ENCODE results near the gene XXYLT1. TPM values are rescaled to one million over a fixed set of nuclear protein-coding genes. Genes with fewer than 3 reads are reported as not detected.

Gene XXYLT1
- total RNA-seq, 1 experiment from 2014 or later, result 10.9 TPM

- no peak for DNase-seq (ENCODE audit: low read depth, low spot score)
- POLR2A ChIA-PET, result no interaction called here
- Histone ChIP-seq H3K36me3 (ENCODE audit: control insufficient read depth in 1 of 2, insufficient read depth in 2 of 2, low read length in 2 of 2) (no peaks in the 10 kb centered on the region), H3K27ac (ENCODE audit: low read depth, low read length) (no peak overlapping the region), H2AFZ (ENCODE audit: low read depth, low read length, poor library complexity, severe bottlenecking) (no peak overlapping the region), H3K4me2 (ENCODE audit: low read length) (no peak overlapping the region), H3K27me3 (ENCODE audit: insufficient read depth, low read length) (no peaks in the 10 kb centered on the region), H3K4me3 (replicated peaks in 1 of 2; ENCODE audit: low read depth in 1 of 2, low read length in 2 of 2) (no peak overlapping the region), H3K9ac (ENCODE audit: low read length) (no peak overlapping the region), H4K20me1 (ENCODE audit: insufficient read depth) (no peaks in the 10 kb centered on the region), H3K79me2 (ENCODE audit: insufficient read depth, low read length) (no peaks in the 10 kb centered on the region), H3K9me2 (ENCODE audit: insufficient read depth) (no peaks in the 10 kb centered on the region), H3K4me1 (ENCODE audit: control insufficient read depth in 1 of 2, insufficient read depth in 2 of 2, low read length in 2 of 2) (no peaks in the 10 kb centered on the region), H3K9me3 (ENCODE audit: control insufficient read depth in 1 of 2, insufficient read depth in 1 of 2, low read depth in 1 of 2, low read length in 2 of 2) (no peaks in the 10 kb centered on the region)
- TF ChIP-seq REST (IDR thresholded peaks at IDR 0.05; ENCODE audit: low read depth) (no peak), EGR1 (IDR thresholded peaks at IDR 0.05; ENCODE audit: low read depth) (no peak), YY1 (IDR thresholded peaks at IDR 0.05; ENCODE audit: extremely low read depth, insufficient replicate concordance, low read depth, low read length) (no peak), POLR2A (IDR thresholded peaks at IDR 0.05; ENCODE audit: borderline replicate concordance, extremely low read depth, insufficient read depth, insufficient read length) (no peak), SP1 (IDR thresholded peaks at IDR 0.05; ENCODE audit: low read depth) (no peak), ZFX (IDR thresholded peaks at IDR 0.05) (no peak), SIN3A (IDR thresholded peaks at IDR 0.05; ENCODE audit: low read depth) (no peak), FOSL1 (IDR thresholded peaks at IDR 0.05; ENCODE audit: low read depth) (no peak), ELF1 (IDR thresholded peaks at IDR 0.05; ENCODE audit: borderline replicate concordance, low read depth) (no peak), EZH2phosphoT487 (IDR thresholded peaks at IDR 0.05; ENCODE audit: borderline replicate concordance) (no peak), CBX3 (IDR thresholded peaks at IDR 0.05; ENCODE audit: low read depth) (no peak), ZNF274 (IDR thresholded peaks at IDR 0.05; ENCODE audit: low read depth, low read length) (no peak), JUND (IDR thresholded peaks at IDR 0.05) (no peak), RAD21 (IDR thresholded peaks at IDR 0.05; ENCODE audit: low read depth) (no peak), ZBTB33 (IDR thresholded peaks at IDR 0.05; ENCODE audit: extremely low read depth, insufficient replicate concordance, low read length) (no peak), EZH2 (IDR thresholded peaks at IDR 0.05) (no peak), POLR2AphosphoS5 (IDR thresholded peaks at IDR 0.05; ENCODE audit: low read depth, low read length) (no peak)
- BruUV-seq (replicated peaks), result no TSS peak
- no peak for ATAC-seq
- RAD21 ChIA-PET (ENCODE audit: low non-redundant PET in 1 of 2, low total read pairs in 2 of 2, uncharacterized antibody in 2 of 2, unreplicated experiment in 2 of 2), result no interaction called here
- intact Hi-C loops (cut with micrococcal nuclease), result no loop called here
- CTCF ChIA-PET, result no interaction called here
Measured at GRCh38 chr3:195165790-195166189, 105.2 kb downstream of the XXYLT1 start.

Data from HCT116 (cell line).